KOPT-K1 (cell line): ENCODE data around the gene ADCYAP1R1.

Experiments used
- H3K27ac ChIP-seq: fragments of 200-600 bp; sonication (generic); 2 replicates; pipeline ENCODE4 v1.5.1; 2016; ENCODE audit warnings: antibody characterized with exemption, mild to moderate bottlenecking, low read depth, low read length; ENCODE audit not compliant: poor library complexity, severe bottlenecking
- H3K36me3 ChIP-seq: fragments of 200-600 bp; sonication (generic); 2 replicates; pipeline ENCODE4 v1.5.1; 2017; ENCODE audit warnings: antibody characterized with exemption, mild to moderate bottlenecking, low read length, moderate library complexity; ENCODE audit not compliant: insufficient read depth
- H3K9me3 ChIP-seq: fragments of 200-600 bp; sonication (generic); 2 replicates; pipeline ENCODE4 v1.5.1; 2017; ENCODE audit warnings: antibody characterized with exemption, low read length, mild to moderate bottlenecking; ENCODE audit not compliant: insufficient read depth, poor library complexity, severe bottlenecking

The ADCYAP1R1 gene

GRCh38 chr7:31027161-31027965 is 24.7 kb upstream of the ADCYAP1R1 start:
- Histone ChIP-seq H3K36me3 (no peaks in the 10 kb centered on the region), H3K27ac (no peak overlapping the region), H3K9me3 (peaks cover 6% of the 10 kb centered on the region)

- Histone ChIP-seq H3K9me3 (peaks cover 10% of the 10 kb centered on the region), H3K27ac (no peak overlapping the region), H3K36me3 (no peaks in the 10 kb centered on the region)
These were observed 24.1 kb upstream of the ADCYAP1R1 start for GRCh38 chr7:31028006-31028405.

- Histone ChIP-seq H3K9me3 (peaks cover 10% of the 10 kb centered on the region), H3K36me3 (no peaks in the 10 kb centered on the region), H3K27ac (no peak overlapping the region)
These were observed 23.6 kb upstream of the ADCYAP1R1 start for GRCh38 chr7:31028417-31028992.

- no peak overlapping the region for H3K27ac ChIP-seq
- H3K9me3 ChIP-seq = peaks cover 10% of the 10 kb centered on the region
- H3K36me3 ChIP-seq = no peaks in the 10 kb centered on the region
These were observed 22.7 kb upstream of the ADCYAP1R1 start for GRCh38 chr7:31029251-31030042.

GRCh38 chr7:31033674-31034300 is 18.3 kb upstream of the ADCYAP1R1 start:
- H3K36me3 ChIP-seq = no peaks in the 10 kb centered on the region

GRCh38 chr7:31036924-31037323 is 15.2 kb upstream of the ADCYAP1R1 start:
- Histone ChIP-seq H3K27ac (no peak overlapping the region), H3K36me3 (no peaks in the 10 kb centered on the region), H3K9me3 (peaks cover 9% of the 10 kb centered on the region)

More at GRCh38 chr7:31033674-31034300, 18.3 kb upstream of the ADCYAP1R1 start:
- peaks cover 10% of the 10 kb centered on the region for H3K9me3 ChIP-seq
- H3K27ac ChIP-seq = no peak overlapping the region

GRCh38 chr7:31043051-31043471 is 9.0 kb upstream of the ADCYAP1R1 start:
- H3K36me3 ChIP-seq = no peaks in the 10 kb centered on the region
- no peaks in the 10 kb centered on the region for H3K9me3 ChIP-seq
- no peak overlapping the region for H3K27ac ChIP-seq

- Histone ChIP-seq H3K9me3 (no peaks in the 10 kb centered on the region), H3K27ac (no peak overlapping the region), H3K36me3 (no peaks in the 10 kb centered on the region)
These were observed 7.6 kb upstream of the ADCYAP1R1 start for GRCh38 chr7:31044529-31044928.

- no peak overlapping the region for H3K27ac ChIP-seq
These were observed 5.4 kb upstream of the ADCYAP1R1 start for GRCh38 chr7:31046723-31047122.

GRCh38 chr7:31047313-31048146 is 4.6 kb upstream of the ADCYAP1R1 start:
- Histone ChIP-seq H3K27ac (no peak overlapping the region), H3K36me3 (no peaks in the 10 kb centered on the region)

More at GRCh38 chr7:31046723-31047122, 5.4 kb upstream of the ADCYAP1R1 start:
- no peaks in the 10 kb centered on the region for H3K36me3 ChIP-seq
- no peaks in the 10 kb centered on the region for H3K9me3 ChIP-seq

GRCh38 chr7:31049005-31049765 is 2.9 kb upstream of the ADCYAP1R1 start:
- H3K9me3 ChIP-seq = no peaks in the 10 kb centered on the region
- H3K36me3 ChIP-seq = no peaks in the 10 kb centered on the region
- H3K27ac ChIP-seq = no peak overlapping the region

More at GRCh38 chr7:31047313-31048146, 4.6 kb upstream of the ADCYAP1R1 start:
- H3K9me3 ChIP-seq = no peaks in the 10 kb centered on the region

GRCh38 chr7:31052487-31052840 is 356 bp downstream of the ADCYAP1R1 start:
- H3K27ac ChIP-seq = no peak overlapping the region
- no peaks in the 10 kb centered on the region for H3K36me3 ChIP-seq
- H3K9me3 ChIP-seq = no peaks in the 10 kb centered on the region

GRCh38 chr7:31052841-31053601 is 913 bp downstream of the ADCYAP1R1 start:
- H3K27ac ChIP-seq = no peak overlapping the region

More at GRCh38 chr7:31052841-31053601, 913 bp downstream of the ADCYAP1R1 start:
- Histone ChIP-seq H3K9me3 (no peaks in the 10 kb centered on the region), H3K36me3 (no peaks in the 10 kb centered on the region)
